HG03064 (cell line): Measurements from ENCODE around the gene OR6P1.

Source experiments
- ATAC-seq: cut with Tn5 transposase; IDR thresholded peaks from one replicate; pipeline ENCODE4 v1.9.1; 2021; ENCODE audit warnings: low read depth; ENCODE audit not compliant: unreplicated experiment

Gene OR6P1

DNA sequence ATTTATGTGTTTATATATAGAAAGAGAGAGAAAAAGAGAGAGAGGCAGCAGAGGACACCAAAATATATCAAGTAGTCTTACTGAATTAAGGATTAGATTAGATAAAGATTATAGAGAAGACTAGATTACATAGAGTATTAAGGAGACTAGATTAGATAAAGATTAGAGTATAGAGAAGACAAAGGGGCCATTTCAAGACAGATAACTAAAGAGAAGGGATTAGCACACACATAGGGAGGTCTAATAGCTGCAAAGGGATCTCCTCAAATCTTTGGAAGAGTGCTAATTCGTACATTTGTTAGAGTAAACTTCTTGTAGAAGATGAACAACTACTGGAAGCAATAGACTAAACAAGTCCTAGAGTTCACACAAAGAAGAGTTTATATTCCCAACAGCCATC lies 50.4 kb downstream of the OR6P1 start:
- ATAC-seq: no peak

DNA sequence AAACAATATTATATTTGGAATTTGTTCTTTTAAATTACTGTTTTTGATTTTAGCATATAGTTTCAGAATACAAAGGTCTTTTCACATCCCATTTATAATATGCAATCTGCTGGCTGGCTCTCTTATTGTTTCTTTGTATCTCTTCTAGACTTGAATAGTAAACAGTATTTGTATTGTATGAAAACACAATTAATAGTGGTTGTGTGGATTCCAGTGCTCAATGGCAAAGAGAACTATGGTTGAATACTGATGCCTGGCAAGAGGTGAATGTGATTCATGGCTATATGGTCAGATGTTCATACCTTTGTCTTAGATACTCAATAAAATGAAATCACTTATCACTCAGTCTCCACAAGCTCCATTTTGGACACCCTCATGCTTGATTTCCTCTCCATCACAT lies 53.4 kb downstream of the OR6P1 start:
- ATAC-seq: no peak
